GM23248 (cell line): Measurements from ENCODE around the gene IL1F10.

Experiments used
- EZH2 ChIP-seq: fragments of 200-600 bp; sonication (generic); IDR thresholded peaks from 2 replicates; pipeline ENCODE4 v1.6.1; 2018; ENCODE audit warnings: antibody characterized with exemption, mild to moderate bottlenecking; ENCODE audit not compliant: insufficient read depth, poor library complexity, severe bottlenecking
- EZH2phosphoT487 ChIP-seq: fragments of 200-600 bp; sonication (generic); IDR thresholded peaks from 2 replicates; pipeline ENCODE4 v1.6.1; 2018; ENCODE audit warnings: antibody characterized with exemption, moderate library complexity, mild to moderate bottlenecking, low read depth; ENCODE audit not compliant: insufficient read depth

DNA sequence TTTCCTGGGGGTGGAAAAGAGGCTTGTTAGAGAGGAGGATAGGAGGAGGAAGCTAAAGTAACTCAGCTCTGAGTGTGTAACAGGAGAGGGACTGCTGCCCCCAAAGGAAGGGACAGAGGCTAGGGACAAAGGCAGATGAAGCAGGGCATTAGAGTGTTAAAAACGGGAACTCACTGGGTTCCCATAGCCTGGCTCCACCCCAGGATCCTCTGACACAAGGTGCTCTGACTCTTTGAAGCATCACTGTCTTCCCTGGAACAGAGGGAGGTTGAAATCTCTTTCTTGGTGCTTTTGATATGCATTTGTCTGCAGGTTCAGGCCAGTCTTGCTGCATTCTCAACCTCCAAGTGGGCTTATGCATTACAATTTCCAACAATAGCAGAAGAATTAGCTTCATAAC is 39.7 kb upstream of the IL1F10 start:
- no peak for TF ChIP-seq EZH2phosphoT487
- TF ChIP-seq EZH2, result no peak
